Sciatic nerve (tissue), 2 donors: Measurements from ENCODE around the gene NLRP13. TPM values are rescaled to one million over a fixed set of nuclear protein-coding genes. Genes with fewer than 3 reads are reported as not detected.

Experiments
- ATAC-seq: fragments of 200-7000 bp; cut with Tn5 transposase; one replicate; pipeline ENCODE4 v1.9.1; 2020; ENCODE audit warnings: mild to moderate bottlenecking, moderate library complexity
- DNase-seq: peaks from one replicate; pipeline ENCODE4 v3.0.0-alpha.2; 2020; ENCODE audit warnings: low spot score
- intact Hi-C: fragments of 100-400 bp; cut with DNase I; formaldehyde crosslinking; loops from one replicate; pipeline ENCODE4 v1.14.2; 2022
- total RNA-seq: library from RNA; stranded (reverse); fragmentation: NEBNext Ultra II Directional; extraction: Animal tissue kit (Norgen Biotek cat#: 25700); gene quantifications from one replicate; pipeline ENCODE4 v1.2.1, GENCODE V29; 2021
- donor health status: DM: no; HTN: no; CAD: no.
- donor health status: DM: no; HTN: no; CAD: no.

The NLRP13 gene
- total RNA-seq, 1 donor from 2014 or later = not detected

DNA sequence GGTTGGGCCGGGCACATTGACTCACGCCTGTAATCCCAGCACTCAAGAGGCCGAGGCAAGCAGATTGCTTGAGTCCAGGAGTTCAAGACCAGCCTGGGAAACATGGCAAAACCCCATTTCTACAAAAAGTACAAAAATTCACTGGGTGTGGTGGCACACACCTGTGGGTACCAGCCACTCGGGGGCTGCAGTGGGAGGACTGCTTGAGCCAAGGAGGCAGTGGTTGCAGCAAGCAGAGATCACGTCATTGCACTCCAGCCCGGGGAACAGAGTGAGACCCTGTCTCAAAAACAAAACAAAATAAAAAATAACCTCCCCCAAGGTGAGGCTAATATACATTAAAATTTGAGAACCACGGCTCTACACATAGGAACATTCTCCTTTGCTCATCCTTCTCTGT lies 24.9 kb downstream of the NLRP13 start:
- DNase-seq = no peak
- ATAC-seq = no peak
- intact Hi-C loops = no loop called here

DNA sequence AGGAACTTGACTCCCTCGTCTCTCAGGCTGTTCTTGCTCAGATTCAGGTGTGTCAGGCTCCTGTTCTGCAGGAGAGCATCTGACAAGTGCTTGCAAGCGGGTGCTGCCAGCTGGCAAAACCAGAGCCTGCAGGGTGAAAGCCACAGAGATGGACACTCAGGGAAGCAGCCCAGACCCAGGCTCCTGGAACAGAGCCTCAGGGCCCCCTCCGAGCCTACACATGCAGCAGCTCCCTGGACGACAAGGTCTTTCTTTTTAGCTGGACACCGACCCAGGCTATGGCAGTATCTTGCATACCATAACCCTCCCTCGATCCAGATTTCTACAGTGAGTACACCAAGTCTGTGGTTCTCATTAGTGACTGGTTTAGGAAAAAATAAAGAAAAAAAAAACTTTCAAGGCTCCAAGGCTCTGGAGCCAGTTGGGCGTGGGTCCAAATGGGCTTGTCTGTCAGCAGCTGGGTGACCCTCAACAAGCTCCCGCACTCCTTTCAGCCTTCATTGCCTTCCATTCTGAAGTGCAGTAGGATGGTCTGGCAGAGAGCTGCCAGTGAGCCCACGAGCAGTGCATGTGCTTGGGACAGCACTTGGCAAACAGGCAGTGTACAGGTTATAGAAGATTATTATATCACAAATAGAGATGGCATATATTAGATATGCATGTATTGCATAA lies 29.9 kb downstream of the NLRP13 start:
- ATAC-seq = no peak
- intact Hi-C loops = no loop called here
- no peak for DNase-seq

DNA sequence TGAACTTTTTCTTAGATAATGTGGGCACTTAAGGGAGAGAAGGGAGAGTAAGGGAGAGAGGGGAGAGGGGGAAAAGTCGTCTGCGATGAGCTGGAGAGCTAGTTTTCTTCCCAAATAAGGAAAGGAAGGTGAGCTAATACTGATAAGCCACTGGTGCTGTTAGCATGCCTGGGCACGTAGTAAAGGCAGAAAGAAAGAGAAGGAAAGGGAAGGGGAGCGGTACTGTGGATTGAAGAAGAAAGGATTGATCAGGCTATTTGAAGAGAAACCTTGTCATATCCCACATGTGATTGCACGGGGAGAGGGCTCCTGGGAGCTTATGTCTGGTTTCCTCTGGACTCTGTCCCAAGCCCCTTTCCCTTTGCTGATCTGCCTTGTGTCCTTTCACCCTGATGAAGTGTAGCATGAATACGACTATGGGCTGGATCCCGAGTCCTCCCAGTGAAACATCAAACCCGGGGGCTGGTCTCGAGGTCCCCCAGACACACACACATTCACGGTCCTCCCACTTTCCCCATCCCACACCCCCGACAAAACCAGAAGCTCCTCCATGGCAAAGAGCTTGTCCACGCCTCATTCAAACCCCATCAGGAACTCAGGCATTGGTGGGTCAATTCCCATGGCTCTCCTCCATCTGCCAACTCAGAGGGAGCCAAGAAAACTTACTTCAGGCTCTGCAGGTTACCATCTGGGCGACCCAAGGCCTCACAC lies 30.6 kb downstream of the NLRP13 start:
- intact Hi-C loops = no loop called here
- ATAC-seq = no peak
- DNase-seq = no peak

DNA sequence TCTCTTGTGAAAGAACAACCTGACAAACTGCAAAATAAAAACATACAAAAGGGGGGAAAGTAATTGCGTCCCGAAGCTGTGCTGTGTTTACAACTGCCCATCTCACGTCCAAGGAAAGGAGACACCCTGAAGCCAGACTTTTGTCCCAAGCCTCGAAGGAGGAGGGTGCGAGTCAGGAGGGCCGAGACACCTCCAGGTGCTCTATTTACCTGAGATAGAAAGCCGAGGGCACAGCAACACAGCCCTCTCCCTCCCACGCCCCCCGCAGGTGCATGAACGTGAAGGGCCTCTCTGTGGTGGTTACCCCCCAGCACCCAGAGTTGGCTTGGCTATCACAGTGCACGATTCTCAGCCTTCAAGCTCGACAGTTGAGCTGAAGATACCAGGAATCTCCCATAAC lies 33.2 kb downstream of the NLRP13 start:
- ATAC-seq (no peak), DNase-seq (no peak)
- intact Hi-C loops = no loop called here

DNA sequence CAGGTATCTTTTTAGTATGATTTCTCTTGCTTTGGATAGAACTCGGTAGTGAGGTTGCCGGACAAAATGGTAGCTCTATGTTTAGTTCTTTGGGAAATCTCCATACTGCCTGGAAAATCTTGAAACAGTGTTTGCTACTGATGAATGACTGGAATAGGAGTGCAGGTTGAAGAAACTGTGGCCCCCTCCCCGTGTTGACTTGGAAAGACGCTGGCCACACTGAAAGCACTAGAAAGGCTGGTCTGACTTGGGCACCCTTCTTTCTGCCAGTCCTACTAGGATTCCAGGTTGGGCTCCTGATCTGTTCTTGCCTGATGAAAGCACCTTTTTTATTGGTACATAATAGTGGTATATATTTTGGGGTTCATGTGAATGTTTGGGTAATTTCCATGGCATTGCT lies 49.5 kb downstream of the NLRP13 start:
- DNase-seq (no peak), ATAC-seq (no peak)
- intact Hi-C loops = no loop called here

DNA sequence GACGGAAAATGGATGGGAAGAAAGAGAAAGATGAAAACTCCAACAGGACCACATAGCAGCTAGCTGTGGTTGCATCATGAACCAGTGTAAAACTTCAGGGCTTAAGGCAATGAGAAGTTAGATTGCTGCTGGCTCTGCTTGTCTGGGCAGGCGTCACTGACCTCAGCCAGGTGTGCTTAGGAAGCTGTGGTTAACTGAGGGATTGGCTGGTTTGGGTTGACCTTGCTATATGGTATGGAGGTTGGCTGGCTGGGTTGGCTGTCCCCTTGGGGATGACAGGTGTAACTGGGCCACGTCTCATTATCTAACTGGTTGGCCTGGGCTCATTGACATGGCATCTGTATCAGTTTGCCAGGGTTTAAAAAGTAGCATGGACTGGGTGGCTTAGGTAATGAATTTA lies 54.9 kb downstream of the NLRP13 start:
- DNase-seq = no peak
- intact Hi-C loops = no loop called here
- no peak for ATAC-seq

DNA sequence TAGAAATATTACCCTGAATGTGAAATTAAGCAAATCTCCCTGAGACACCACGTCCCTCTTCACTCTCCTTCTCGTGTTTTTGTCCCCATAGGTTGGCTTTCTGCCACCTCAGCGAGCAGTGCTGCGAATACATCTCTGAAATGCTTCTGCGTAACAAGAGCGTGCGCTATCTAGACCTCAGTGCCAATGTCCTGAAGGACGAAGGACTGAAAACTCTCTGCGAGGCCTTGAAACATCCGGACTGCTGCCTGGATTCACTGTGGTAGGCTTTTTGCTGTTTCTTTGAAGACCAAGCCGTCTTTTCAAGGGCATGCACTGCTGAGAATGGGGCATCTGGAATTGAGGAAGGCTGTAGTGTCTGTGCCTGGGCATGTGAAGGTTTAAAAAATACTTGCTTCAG lies 61.4 kb downstream of the NLRP13 start:
- intact Hi-C loops = no loop called here
- DNase-seq (no peak), ATAC-seq (no peak)

DNA sequence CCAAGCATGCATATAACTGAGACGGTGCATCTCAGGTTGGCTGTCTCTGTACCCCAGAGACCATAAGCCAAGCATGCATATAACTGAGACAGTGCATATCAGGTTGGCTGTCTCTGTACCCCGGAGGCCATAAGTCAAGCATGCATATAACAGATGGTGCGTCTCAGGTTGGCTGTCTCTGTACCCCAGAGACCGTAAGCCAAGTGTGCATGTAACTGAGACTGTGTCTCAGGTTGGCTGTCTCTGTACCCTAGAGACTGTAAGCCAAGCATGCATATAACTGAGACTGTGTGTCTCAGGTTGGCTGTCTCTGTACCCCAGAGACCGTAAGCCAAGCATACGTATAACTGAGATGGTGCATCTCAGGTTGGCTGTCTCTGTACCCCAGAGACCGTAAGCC lies 65.0 kb downstream of the NLRP13 start:
- intact Hi-C loops = no loop called here
- no peak for DNase-seq
- no peak for ATAC-seq

DNA sequence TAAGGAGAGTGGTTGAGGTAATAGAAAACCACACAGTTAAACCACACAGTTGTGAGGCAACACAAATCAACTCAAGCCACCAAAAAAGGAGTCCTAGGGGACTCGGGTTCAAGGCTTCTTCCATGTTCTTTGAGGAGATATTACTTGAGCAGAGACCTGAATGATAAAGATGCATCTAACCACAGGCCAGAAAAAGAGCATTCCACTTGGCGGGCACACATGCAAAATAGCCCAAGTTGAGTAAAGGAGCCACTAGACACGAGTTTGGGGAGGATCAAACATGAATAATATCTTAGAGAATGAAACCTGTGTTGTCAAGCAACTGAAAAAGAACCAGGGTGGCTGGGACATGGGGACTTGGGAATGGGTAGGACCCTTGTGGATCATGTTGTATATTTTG lies 65.6 kb downstream of the NLRP13 start:
- ATAC-seq (no peak), DNase-seq (no peak)
- intact Hi-C loops = no loop called here

DNA sequence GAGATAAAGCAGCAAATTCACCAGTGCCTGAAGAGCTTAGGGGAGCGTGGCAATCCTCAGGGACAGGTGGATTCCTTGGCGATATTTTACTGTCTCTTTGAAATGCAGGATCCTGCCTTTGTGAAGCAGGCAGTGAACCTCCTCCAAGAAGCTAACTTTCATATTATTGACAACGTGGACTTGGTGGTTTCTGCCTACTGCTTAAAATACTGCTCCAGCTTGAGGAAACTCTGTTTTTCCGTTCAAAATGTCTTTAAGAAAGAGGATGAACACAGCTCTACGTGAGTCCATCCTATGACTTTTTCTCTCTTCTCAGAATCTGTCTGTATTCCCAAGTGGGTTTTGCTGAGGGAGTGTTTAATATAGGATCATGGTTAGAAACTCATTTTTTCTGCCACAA lies 73.2 kb downstream of the NLRP13 start:
- no peak for ATAC-seq
- intact Hi-C loops = no loop called here
- no peak for DNase-seq

DNA sequence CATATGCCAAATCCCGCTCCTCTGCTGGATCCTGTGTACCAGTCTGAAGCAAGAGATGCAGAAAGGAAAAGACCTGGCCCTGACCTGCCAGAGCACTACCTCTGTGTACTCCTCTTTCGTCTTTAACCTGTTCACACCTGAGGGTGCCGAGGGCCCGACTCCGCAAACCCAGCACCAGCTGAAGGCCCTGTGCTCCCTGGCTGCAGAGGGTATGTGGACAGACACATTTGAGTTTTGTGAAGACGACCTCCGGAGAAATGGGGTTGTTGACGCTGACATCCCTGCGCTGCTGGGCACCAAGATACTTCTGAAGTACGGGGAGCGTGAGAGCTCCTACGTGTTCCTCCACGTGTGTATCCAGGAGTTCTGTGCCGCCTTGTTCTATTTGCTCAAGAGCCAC lies 73.7 kb downstream of the NLRP13 start:
- DNase-seq (no peak), ATAC-seq (no peak)
- intact Hi-C loops = no loop called here

DNA sequence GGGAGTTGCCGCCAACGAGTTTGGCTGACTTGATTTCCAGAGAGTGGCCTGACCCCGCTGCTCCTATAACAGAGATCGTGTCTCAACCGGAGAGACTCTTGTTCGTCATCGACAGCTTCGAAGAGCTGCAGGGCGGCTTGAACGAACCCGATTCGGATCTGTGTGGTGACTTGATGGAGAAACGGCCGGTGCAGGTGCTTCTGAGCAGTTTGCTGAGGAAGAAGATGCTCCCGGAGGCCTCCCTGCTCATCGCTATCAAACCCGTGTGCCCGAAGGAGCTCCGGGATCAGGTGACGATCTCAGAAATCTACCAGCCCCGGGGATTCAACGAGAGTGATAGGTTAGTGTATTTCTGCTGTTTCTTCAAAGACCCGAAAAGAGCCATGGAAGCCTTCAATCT lies 74.2 kb downstream of the NLRP13 start:
- ATAC-seq = no peak
- intact Hi-C loops = no loop called here

DNA sequence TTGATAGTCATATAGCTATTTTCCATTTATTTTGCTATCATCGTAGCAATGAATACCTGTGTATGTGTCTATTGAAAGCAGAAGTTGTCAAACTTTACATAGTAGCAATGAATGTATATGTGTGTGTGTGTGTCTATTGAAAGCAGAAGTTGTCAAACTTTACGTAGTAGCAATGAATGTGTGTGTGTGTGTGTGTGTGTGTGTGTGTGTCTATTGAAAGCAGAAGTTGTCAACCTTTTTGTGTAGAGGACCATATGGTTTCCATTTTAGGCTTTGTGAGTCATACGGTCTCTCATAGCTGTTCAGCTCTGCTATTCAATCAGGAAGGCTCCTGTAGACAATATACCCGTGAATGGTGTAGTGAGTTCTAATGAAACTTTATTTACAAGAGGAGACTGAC lies 75.0 kb downstream of the NLRP13 start:
- DNase-seq = no peak
- no peak for ATAC-seq
- intact Hi-C loops = no loop called here

More for the DNA sequence above, 74.2 kb downstream of the NLRP13 start:
- DNase-seq = no peak

DNA sequence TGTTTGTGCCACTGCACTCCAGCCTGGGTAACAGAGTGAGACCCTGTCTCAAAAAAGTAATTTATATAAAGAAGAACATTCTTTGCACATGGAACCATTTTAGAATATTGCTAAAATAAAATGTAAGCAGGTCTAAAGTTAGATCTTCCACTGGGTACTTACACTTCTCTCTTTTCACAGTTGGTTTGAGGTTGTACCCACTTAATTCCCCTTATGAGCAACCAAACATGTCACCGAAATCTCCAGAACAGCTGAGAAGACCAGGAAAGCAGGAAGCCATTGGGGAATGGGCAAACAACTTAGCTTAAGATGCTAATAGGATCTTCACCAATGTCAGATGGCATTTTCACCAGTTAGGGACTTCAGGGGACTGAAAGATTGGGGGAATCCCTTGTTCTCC lies 77.0 kb downstream of the NLRP13 start:
- DNase-seq (no peak), ATAC-seq (no peak)
- intact Hi-C loops = no loop called here

Other genes with a start within 250 kb of the NLRP13 start
- gene NLRP9, start 193.9 kb downstream of the NLRP13 start, total RNA-seq = not detected
- gene RFPL4A, start 173.2 kb downstream of the NLRP13 start, total RNA-seq = not detected
- not detected for gene RFPL4AL1, start 163.2 kb downstream of the NLRP13 start, total RNA-seq
- gene NLRP11, start 100.3 kb downstream of the NLRP13 start, total RNA-seq = not detected
- gene NLRP4, start 95.8 kb downstream of the NLRP13 start, total RNA-seq = not detected
- not detected for gene NLRP8, start 15.5 kb upstream of the NLRP13 start, total RNA-seq
- gene NLRP5, start 54.4 kb upstream of the NLRP13 start, total RNA-seq = not detected
- gene ZNF787, start 189.0 kb upstream of the NLRP13 start, total RNA-seq = 24.6 TPM
- 32.5 TPM for gene ZNF444, start 209.0 kb upstream of the NLRP13 start, total RNA-seq
- gene GALP, start 243.7 kb upstream of the NLRP13 start, total RNA-seq = not detected